SK-N-DZ (cell line): ENCODE measurements around the gene GJB3.
"Not testable (repeated sequence)": the region's sequence is repeated elsewhere in the genome, so short reads cannot be mapped to it uniquely, and the experiment has no call there.

Source experiments
- DNase-seq: peaks from one replicate; pipeline ENCODE4 v3.0.0-alpha.2; 2015; ENCODE audit warnings: low spot score

The GJB3 gene

DNA sequence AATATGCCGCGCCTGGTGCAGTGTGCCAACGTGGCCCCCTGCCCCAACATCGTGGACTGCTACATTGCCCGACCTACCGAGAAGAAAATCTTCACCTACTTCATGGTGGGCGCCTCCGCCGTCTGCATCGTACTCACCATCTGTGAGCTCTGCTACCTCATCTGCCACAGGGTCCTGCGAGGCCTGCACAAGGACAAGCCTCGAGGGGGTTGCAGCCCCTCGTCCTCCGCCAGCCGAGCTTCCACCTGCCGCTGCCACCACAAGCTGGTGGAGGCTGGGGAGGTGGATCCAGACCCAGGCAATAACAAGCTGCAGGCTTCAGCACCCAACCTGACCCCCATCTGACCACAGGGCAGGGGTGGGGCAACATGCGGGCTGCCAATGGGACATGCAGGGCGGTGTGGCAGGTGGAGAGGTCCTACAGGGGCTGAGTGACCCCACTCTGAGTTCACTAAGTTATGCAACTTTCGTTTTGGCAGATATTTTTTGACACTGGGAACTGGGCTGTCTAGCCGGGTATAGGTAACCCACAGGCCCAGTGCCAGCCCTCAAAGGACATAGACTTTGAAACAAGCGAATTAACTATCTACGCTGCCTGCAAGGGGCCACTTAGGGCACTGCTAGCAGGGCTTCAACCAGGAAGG, 4.3 kb downstream of the GJB3 start:
- DNase-seq = no peak

DNA sequence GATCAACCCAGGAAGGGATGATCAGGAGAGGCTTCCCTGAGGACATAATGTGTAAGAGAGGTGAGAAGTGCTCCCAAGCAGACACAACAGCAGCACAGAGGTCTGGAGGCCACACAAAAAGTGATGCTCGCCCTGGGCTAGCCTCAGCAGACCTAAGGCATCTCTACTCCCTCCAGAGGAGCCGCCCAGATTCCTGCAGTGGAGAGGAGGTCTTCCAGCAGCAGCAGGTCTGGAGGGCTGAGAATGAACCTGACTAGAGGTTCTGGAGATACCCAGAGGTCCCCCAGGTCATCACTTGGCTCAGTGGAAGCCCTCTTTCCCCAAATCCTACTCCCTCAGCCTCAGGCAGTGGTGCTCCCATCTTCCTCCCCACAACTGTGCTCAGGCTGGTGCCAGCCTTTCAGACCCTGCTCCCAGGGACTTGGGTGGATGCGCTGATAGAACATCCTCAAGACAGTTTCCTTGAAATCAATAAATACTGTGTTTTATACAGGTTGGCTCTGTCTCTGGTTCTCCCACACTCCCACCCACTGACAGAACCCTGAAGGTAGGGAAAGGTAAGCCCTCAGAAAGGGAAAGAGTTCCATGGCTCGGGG, 5.0 kb downstream of the GJB3 start:
- DNase-seq = no peak

DNA sequence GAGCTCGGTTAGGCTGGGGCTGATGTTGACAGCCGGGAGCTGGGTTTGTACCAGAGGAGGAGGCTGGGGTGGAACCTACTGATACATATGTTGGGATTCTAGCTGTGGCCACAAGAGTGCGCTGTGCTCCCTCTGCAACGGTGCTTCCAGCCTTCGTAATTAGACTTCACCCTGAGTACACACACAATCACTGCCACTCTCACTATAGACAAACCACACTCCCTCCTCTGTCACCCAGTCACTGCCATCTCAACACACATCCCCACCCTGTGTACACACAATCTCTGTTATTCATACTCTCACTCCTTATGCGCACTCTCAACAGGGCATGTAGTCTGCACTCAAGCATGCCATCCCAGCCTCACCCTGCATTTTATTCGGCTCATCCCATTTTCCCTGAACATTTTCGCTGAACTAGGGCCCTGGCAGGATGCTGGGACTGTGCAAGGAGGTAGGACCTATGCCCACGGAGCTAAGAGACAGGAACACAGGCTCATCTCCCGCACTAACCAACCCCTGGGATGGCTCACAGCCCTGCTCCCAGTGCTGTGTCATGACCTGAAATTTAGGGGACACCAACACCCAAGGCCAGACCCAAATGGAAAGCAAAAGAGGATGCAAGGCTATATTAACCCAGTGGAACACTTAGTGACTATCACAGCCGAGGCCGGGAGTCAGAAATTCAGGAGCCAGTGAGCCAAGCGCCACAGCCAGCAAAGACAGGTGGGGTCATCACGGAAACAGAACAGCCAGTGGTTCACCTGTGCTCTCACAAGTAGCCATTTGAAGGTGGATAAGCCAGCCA, 5.7 kb downstream of the GJB3 start:
- DNase-seq = peak; percentile 58

DNA sequence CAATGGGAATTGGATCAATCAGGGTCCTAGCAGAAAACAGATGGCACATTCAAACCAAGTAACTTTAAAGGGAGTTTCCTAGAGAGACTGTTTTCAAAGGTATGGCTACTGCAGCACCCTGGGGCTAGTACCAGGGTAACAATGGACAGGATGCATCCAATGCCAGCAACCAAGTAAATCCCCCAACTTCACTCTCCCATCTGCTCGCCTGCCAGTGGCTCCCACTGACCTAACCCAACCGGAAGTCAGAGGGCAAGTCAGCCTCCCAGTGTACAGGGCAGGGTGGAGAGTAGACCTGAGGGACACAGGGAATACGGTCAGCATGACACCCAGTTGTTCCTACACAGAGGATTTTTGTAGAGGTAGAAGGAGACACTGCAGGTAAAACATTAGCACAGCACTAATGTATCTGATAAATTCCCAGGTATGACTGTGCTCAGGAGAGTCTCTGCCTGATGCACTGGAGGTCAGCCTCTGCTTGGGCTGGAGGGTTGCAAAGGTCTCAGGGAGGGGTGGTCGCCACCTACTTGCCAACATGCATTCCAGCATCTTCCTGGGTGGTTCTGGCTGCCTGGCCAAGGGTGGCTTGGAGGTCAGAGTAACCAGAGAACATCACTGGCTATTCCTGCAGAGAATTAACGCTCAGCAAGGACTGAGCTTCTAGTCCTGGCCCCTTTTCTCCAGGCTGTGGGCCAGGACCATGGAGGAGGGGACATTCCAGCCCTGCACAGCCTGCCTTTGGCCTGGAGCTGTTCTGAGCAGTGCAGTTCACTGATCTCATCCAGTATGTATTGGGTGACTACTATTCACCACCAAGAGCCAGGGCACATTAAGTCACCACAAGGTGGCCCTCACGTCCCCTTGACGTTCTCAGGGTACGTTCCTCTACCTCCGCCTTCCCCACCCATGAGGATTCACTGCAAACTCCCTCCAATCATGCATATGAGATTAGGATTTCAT, 6.7 kb downstream of the GJB3 start:
- no peak for DNase-seq

DNA sequence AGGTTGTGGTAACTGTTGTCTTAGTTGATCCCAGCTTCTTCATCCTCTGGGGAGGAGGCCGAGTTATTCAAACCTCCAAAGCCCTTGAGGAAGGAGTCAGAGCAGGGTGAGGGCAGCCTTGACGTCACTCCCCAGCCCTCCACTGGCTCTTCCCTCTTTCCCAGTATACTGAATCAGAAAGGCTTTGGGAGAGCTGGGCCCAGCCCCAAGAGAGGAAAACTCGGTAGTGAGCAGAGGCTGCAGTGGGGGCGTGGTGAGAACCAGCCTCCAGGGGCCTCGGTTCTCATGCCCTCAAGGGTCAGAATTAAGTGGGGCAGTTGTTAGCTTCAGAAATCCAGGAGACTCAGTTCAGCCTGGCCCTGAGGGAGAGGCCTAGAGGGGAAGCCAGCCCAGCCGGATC, 10.0 kb downstream of the GJB3 start:
- DNase-seq = no peak

DNA sequence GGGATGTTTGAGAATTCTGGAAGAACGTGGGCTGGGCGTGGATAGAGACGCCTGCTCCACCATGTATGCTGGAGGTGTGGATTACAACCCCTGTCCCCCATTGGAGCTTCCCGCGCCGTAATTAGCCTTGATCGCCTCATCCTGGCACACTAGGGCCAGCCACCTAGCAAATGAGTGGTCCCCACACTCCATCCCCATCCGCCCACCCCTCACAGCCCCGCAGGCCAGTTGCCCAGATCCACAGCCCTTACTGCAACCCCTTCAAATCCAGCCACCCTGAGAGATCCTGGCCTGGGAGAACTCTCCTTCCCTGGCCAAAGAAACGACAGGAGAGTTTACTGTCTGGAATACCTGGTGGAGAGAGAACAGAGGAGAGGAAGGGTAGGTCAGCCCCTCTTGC, 11.4 kb downstream of the GJB3 start:
- no peak for DNase-seq

DNA sequence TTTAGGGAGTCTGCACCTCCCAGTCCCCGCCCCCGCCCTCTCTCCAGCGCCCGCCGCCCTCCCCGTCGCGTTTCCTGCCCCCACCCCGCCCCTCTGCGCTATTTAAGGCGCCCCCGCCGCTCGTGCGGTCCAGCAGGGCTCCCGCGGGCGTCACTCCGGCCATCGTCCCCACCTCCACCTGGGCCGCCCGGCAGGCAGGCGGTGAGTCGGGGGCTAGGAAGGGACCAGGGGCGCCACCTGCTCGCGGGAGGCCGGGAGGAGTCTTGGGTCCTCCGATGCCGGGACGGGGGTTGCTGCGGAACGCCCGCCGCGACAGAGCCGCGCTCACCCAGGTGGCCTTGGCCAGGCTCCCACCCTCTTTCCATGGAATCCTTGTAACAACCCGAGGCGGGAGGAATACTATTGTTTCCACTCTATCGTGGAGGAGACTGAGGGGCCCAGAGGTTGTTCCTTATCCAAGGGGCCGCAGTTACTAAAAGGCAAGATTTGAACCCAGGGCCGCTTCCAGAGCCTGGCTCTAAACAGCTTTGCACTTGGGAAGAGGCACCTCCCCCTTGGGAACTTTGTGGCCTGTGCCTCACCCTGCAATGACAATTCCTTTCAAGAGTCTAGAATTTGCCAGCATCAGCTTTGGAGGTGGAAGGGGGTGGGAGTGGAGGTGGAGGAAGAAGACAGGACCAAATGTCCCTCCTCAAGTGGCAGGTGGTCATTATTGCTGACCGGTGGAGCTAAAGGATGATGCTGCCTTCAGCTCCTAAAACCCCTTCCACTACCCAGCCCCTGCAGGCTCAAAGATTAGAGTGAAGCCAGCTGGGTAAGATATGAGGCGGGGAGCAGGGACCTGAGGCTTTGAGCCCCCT, 12.1 kb downstream of the GJB3 start, which contains the start of gene GJA4:
TSS of gene GJA4 (plus strand) at position 132 of the 860 bp plus-strand sequence. CDS start 1,215 bp downstream, outside the sequence.
- DNase-seq = no peak

DNA sequence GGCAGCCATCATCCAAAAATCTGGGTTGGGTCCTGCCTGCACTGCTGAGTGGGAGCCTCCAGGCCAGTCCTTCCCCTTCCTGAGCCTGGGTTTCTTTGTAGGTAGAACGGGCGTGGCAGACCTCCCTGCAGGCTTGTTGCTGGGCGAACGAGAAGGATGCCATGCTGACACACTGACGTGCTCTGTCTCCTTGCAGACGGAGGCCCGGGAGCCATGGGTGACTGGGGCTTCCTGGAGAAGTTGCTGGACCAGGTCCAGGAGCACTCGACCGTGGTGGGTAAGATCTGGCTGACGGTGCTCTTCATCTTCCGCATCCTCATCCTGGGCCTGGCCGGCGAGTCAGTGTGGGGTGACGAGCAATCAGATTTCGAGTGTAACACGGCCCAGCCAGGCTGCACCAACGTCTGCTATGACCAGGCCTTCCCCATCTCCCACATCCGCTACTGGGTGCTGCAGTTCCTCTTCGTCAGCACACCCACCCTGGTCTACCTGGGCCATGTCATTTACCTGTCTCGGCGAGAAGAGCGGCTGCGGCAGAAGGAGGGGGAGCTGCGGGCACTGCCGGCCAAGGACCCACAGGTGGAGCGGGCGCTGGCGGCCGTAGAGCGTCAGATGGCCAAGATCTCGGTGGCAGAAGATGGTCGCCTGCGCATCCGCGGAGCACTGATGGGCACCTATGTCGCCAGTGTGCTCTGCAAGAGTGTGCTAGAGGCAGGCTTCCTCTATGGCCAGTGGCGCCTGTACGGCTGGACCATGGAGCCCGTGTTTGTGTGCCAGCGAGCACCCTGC, 13.2 kb downstream of the GJB3 start:
- DNase-seq = no peak

DNA sequence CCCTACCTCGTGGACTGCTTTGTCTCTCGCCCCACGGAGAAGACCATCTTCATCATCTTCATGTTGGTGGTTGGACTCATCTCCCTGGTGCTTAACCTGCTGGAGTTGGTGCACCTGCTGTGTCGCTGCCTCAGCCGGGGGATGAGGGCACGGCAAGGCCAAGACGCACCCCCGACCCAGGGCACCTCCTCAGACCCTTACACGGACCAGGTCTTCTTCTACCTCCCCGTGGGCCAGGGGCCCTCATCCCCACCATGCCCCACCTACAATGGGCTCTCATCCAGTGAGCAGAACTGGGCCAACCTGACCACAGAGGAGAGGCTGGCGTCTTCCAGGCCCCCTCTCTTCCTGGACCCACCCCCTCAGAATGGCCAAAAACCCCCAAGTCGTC, 13.8 kb downstream of the GJB3 start:
- DNase-seq = no peak

DNA sequence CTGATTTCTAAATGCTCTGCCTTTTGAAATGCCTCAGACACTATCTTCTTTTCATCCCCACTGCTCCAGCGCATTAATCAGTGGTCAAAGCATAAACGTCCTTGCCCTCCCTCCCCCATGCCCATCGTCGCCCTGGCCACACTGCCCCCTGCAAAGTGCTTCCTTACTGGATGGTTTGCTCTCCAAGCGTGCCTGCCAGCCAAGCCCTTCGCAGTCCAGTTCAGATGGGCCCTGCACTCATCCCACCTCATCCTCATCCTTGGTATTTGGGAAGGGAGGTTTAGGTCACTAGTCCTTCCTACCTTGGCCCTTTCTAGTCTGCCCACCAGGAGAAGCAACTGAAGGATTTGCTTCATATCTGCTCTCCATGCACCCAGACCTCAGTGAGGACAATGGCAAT, 14.9 kb downstream of the GJB3 start:
- no peak for DNase-seq

DNA sequence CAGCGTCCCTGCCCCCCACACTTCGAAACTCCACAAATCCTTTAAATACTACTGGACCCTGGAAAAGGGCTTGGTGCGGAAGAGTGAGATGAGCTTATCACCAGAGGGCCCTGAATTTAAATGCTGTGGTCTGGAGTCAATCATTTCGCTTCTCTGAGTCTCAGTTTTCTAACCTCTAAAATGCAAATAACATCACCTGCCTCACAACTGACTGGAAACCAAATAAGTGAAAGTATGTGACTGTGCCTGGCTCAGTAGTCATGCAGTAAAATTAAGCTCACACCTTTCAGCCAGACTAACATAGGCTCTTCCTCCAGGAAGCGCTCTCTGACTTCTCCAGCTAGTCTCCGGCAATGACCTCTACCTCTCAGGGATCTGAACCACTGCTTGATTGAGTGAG, 16.0 kb downstream of the GJB3 start:
- no peak for DNase-seq

DNA sequence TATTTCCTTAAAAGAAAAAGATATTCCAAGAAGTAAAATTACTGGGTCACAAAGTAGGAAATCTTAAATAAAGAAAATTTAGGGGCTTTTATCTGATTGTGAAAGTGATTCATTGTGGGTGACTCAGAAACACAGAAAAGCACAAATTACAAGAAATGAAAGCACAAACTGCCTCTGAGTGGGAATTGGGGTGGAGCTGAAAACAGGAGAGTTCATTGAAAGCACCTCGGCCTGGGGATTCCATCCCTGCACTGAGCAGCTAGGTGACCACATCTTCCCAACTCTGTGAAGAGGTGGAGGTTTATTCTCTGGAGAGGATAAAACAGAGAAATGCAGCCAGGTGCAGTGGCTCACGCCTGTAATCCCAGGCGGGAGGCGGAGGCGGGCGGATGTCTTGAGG, 19.2 kb downstream of the GJB3 start:
- DNase-seq = no peak

DNA sequence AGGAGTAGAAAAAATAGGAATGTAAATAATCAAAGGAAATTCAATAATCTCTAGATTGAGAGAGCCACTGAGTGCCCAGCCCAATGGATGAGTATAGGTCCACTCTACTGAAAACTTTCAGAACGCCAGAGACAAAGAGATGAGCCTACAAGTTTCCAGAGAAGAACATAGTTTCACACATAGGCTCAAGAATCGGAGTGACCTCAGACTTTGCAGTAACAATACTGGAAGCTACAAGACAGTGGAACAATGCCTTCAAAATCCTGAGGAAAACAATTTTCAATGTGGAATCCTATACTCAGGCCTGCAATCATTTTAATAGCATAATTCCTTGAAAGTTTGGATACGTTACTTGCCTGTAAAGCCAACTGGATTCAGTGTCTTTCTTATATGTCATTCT, 22.8 kb downstream of the GJB3 start:
- DNase-seq = no peak

DNA sequence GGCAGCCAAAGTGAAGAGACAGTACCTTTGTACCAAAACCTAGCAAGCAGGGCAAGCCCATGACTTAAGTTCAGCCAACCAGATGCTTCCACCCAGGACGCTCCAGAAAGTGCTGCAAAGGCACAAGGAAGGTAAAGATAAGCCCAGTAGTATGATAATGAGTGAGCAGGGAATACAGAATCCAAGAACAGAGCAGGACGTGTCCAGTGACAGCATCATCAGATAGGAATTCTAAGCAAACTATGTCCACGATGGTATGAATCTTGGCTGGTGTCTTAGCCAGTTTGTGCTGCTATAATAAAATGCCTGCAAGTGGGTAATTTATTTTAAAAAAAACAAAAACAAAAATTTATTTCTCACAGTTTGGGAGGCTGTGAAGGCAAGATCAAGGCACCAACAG, 25.4 kb downstream of the GJB3 start:
- DNase-seq = no peak

DNA sequence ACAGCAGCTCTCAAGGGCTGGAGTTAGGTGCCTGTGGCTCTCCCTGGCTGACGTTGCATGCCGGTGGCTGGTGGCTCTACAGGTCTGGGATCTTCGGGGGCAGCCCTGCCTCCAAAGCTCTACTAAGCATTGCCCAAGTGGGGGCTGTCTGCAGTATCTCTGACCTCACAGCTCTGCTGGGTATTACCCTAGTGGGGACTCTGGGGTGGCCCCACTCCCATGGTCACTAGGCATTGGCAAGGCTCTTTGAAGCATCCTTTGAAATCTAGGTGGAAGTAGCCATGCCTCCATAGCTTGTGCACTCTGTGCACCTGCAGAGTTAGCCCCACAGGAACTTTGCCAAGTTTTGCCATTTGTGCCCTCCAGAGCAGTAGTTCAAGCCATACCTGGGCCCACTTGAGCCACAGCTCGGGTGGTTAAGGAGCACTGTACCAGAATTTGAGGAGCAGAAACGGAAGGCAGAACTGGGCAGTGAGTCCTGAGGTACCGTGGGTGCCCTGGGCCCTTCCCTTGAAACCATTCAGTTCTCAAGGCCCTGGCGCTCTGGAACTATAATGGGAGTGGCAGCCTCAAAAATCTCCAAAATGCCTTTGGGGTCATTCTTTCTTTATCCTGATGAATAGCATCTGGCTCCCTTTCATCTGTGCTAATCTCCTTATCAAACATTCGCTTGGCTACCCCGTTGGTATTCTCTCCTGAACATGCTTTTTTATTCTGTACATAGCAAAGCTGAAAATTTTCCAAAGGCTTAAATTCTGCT, 27.2 kb downstream of the GJB3 start:
- DNase-seq = no peak

DNA sequence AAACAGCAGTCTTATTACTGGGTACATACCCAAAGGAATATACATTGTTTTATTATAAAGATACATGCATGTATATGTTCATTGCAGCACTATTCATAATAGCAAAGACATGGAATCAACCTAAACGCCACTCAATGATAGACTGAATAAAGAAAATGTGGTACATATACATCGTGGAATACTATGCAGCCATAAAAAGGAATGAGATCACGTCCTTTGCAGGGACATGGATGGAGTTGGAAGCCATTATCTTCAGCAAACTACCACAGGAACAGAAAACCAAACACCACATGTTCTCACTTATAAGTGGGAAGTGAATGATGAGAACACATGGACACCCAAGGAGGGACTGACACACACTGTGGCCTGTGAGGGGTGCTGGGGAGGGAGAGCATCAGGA, 29.8 kb downstream of the GJB3 start:
- not testable (repeated sequence) for DNase-seq

DNA sequence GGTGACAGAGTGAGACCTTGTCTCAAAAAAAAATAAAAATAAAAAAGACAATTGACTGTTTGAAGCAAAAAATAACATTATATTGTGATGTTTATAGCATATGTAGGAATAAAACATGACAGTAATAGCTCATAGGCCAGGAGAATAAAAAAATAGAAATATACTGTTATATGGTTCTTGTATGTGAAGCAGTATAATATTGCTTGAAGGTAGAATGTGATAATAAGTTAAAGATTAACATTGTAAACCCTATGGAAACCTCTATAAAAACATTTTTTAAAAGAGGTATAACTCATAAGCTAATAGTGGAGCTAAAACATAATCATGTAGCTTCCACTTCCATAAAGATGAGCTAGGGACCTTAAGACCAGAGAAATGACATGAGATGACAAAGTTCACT, 35.3 kb downstream of the GJB3 start:
- DNase-seq = no peak

DNA sequence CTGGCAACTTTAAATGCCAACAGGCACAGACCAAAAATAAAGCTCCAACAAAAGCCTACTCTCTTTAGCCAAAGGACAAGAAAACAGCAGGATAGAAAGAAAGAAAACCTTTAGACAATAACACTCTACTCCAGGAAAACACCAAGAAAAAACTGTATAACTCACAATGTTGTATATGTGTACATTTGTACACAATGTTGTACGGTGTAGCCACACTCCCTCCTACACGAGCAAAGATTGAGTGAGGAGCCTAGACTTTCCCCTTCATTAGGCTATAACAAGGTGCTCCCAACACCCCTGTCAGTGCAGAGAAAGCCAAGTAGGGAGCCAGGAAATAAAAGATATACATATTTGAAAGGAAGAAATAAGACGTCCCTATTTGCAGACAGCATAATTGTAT, 35.8 kb downstream of the GJB3 start:
- no peak for DNase-seq

DNA sequence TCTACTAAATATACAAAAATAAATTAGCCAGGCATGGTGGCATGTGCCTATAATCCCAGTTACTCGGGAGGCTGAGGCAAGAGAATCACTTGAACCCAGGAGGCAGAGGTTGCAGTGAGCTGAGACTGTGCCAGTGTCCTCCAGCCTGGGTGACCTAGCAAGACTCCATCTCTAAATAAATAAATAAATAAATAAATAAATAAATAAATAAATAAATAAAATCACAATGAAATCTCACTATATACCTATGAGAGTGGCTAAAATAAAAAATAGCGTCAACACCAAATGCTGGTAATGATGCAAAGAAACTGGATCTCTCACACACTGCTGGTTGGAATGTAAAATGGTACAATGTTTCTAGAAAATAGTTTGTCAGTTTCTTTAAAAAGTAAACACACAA, 37.8 kb downstream of the GJB3 start:
- DNase-seq = not testable (repeated sequence)
